NT2/D1 (cell line): ENCODE measurements around the gene TBC1D22A.

Experiments used
- YY1 ChIP-seq: IDR thresholded peaks from 2 replicates; pipeline ENCODE4 v1.6.1; 2011; ENCODE audit not compliant: insufficient read length, insufficient read depth
- ZNF274 ChIP-seq: IDR thresholded peaks from 2 replicates; pipeline ENCODE4 v1.6.1; 2011; ENCODE audit warnings: mild to moderate bottlenecking, low read depth, low read length

DNA sequence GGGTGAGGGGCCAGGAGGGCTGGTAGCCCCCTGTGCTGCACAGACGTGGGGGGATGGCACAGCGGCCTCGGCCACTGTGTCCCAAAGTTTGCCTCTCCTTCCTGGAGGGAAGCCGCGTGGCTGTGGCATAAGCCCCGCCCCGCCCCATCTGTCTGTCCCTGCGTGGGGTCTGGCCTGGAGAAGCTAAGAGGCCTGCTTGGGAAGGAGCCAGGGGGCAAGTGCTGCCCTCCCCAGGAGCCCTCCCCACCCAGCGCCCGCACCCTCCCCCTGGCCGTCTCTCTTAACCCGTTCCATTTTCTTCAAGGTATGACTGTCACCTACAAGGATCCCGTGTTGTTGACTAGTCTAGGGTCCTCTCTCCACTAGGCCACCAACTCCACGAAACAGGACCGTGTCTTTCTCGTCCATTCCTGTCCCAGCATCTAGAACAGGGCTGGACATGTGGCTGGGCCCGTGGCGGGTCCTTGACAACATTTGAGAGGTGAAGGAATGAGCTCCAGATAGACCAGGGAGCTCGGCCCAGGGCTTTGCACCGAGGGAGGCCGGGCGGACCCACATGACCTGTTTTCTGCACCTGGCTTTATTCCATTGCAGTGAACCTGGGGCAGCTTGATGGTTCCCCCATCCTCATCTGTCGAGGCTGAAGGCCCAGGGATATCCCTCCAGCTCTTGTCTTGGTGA is 428.0 kb downstream of the TBC1D22A start:
- TF ChIP-seq YY1, result no peak
- TF ChIP-seq ZNF274, result no peak
